Subcutaneous abdominal adipose tissue (tissue), 5 donors: ENCODE measurements around the gene ATP5F1D.

Source experiments
- H3K27ac ChIP-seq: one replicate; pipeline ENCODE4 v1.7.0; 2013; ENCODE audit warnings: low read depth, mild to moderate bottlenecking, inconsistent platforms, low read length, moderate library complexity
- H3K27me3 ChIP-seq, 5 donors: one replicate each; pipeline ENCODE4 v1.7.0; 2013; ENCODE audit warnings: low read length in 5 of 5, inconsistent platforms in 1 of 5; ENCODE audit not compliant: control insufficient read depth in 5 of 5, insufficient read depth in 4 of 5
- H3K36me3 ChIP-seq, 5 donors: one replicate each; pipeline ENCODE4 v1.7.0; 2013; ENCODE audit warnings: low read length in 5 of 5; ENCODE audit not compliant: control insufficient read depth in 5 of 5, insufficient read depth in 5 of 5
- H3K4me1 ChIP-seq, 5 donors: one replicate each; pipeline ENCODE4 v1.7.0; 2013; ENCODE audit warnings: low read length in 5 of 5, mild to moderate bottlenecking in 3 of 5, moderate library complexity in 1 of 5; ENCODE audit not compliant: control insufficient read depth in 5 of 5, insufficient read depth in 5 of 5
- H3K4me3 ChIP-seq, 5 donors: one replicate each; pipeline ENCODE4 v1.7.0; 2013; ENCODE audit warnings: low read length in 5 of 5, low read depth in 1 of 5
- H3K9ac ChIP-seq, 5 donors: one replicate each; pipeline ENCODE4 v1.7.0; 2013; ENCODE audit warnings: low read length in 5 of 5, mild to moderate bottlenecking in 4 of 5, moderate library complexity in 3 of 5
- H3K9me3 ChIP-seq, 5 donors: one replicate each; pipeline ENCODE4 v1.7.0; 2013; ENCODE audit warnings: low read length in 5 of 5; ENCODE audit not compliant: control insufficient read depth in 5 of 5
- donor health status: healthy.
- donor health status: healthy.
- donor health status: healthy.
- donor health status: healthy.
- donor health status: healthy.

Gene ATP5F1D

GRCh38 chr19:1238369-1239303 is 2.9 kb upstream of the ATP5F1D start:
- H3K27ac ChIP-seq, result no peak overlapping the region
- peaks cover 0 to 59% (median 44%) of the 10 kb centered on the region in 5 donors for H3K4me1 ChIP-seq
- H3K9ac ChIP-seq, result peak overlapping the region in 1 of 5 donors; percentile 41

GRCh38 chr19:1239420-1239795 is 2.1 kb upstream of the ATP5F1D start:
- H3K4me3 ChIP-seq, result peak overlapping the region in 1 of 5 donors; percentile 53
- peak overlapping the region; percentile 67 for H3K27ac ChIP-seq

More at GRCh38 chr19:1238369-1239303, 2.9 kb upstream of the ATP5F1D start:
- Histone ChIP-seq H3K4me3 (peak overlapping the region in 2 of 5 donors; percentile 31 to 52), H3K27me3 (peaks cover 0 to 11% (median 8%) of the 10 kb centered on the region in 5 donors), H3K36me3 (no peaks in the 10 kb centered on the region), H3K9me3 (no peaks in the 10 kb centered on the region)

GRCh38 chr19:1239796-1240737 is 1.5 kb upstream of the ATP5F1D start:
- H3K27ac ChIP-seq, result peak overlapping the region; percentile 67
- H3K4me1 ChIP-seq, result peaks cover 0 to 74% (median 58%) of the 10 kb centered on the region in 5 donors
- peak overlapping the region in 2 of 5 donors; percentile 34 to 71 for H3K4me3 ChIP-seq
- no peaks in the 10 kb centered on the region for H3K36me3 ChIP-seq
- peak overlapping the region in 3 of 5 donors; percentile 30 to 62 (median 57) for H3K9ac ChIP-seq
- peaks cover 0 to 11% (median 8%) of the 10 kb centered on the region in 5 donors for H3K27me3 ChIP-seq
- H3K9me3 ChIP-seq, result no peaks in the 10 kb centered on the region

More at GRCh38 chr19:1239420-1239795, 2.1 kb upstream of the ATP5F1D start:
- H3K36me3 ChIP-seq, result no peaks in the 10 kb centered on the region
- peaks cover 0 to 11% (median 8%) of the 10 kb centered on the region in 5 donors for H3K27me3 ChIP-seq
- H3K4me1 ChIP-seq, result peaks cover 0 to 67% (median 51%) of the 10 kb centered on the region in 5 donors
- H3K9ac ChIP-seq, result peak overlapping the region in 1 of 5 donors; percentile 62
- H3K9me3 ChIP-seq, result no peaks in the 10 kb centered on the region

GRCh38 chr19:1240925-1241324 is 626 bp upstream of the ATP5F1D start:
- Histone ChIP-seq H3K36me3 (no peaks in the 10 kb centered on the region), H3K9ac (peak overlapping the region in 3 of 5 donors; percentile 19 to 70 (median 70)), H3K4me3 (peak overlapping the region in 3 of 5 donors; percentile 55 to 71 (median 71)), H3K27ac (peak overlapping the region; percentile 82), H3K9me3 (no peaks in the 10 kb centered on the region), H3K27me3 (peaks cover 0 to 8% (median 5%) of the 10 kb centered on the region in 5 donors), H3K4me1 (peaks cover 0 to 81% (median 65%) of the 10 kb centered on the region in 5 donors)

GRCh38 chr19:1243768-1244692 is 2.5 kb downstream of the ATP5F1D start:
- Histone ChIP-seq H3K9me3 (no peaks in the 10 kb centered on the region), H3K9ac (peak overlapping the region in 3 of 5 donors; percentile 42 to 72 (median 55)), H3K27me3 (no peaks in the 10 kb centered on the region), H3K27ac (peak overlapping the region; percentile 94), H3K4me3 (peak overlapping the region in 3 of 5 donors; percentile 37 to 55 (median 44)), H3K36me3 (no peaks in the 10 kb centered on the region), H3K4me1 (peaks cover 0 to 72% (median 67%) of the 10 kb centered on the region in 5 donors)

- H3K4me1 ChIP-seq, result peaks cover 0 to 69% (median 63%) of the 10 kb centered on the region in 5 donors
- no peaks in the 10 kb centered on the region for H3K36me3 ChIP-seq
- H3K9me3 ChIP-seq, result no peaks in the 10 kb centered on the region
- H3K27ac ChIP-seq, result peak overlapping the region; percentile 94
- peak overlapping the region in 4 of 5 donors; percentile 27 to 55 (median 40) for H3K4me3 ChIP-seq
- H3K9ac ChIP-seq, result peak overlapping the region; percentile 33 to 72 (median 42)
- no peaks in the 10 kb centered on the region for H3K27me3 ChIP-seq
These were observed 3.3 kb downstream of the ATP5F1D start for GRCh38 chr19:1244693-1245451.

GRCh38 chr19:1245494-1246264 is 4.1 kb downstream of the ATP5F1D start:
- H3K9ac ChIP-seq, result peak overlapping the region in 3 of 5 donors; percentile 30 to 72 (median 55)
- H3K9me3 ChIP-seq, result no peaks in the 10 kb centered on the region
- peak overlapping the region; percentile 94 for H3K27ac ChIP-seq
- peaks cover 0 to 63% (median 61%) of the 10 kb centered on the region in 5 donors for H3K4me1 ChIP-seq
- no peaks in the 10 kb centered on the region for H3K36me3 ChIP-seq
- no peak overlapping the region for H3K4me3 ChIP-seq
- no peaks in the 10 kb centered on the region for H3K27me3 ChIP-seq
